NK-92 (cell line): ENCODE measurements around the gene PAPPA.

Source experiments
- DNase-seq: peaks from one replicate; lab custom pipeline; 2025; ENCODE audit not compliant: unreplicated experiment; lab: John Stamatoyannopoulos, UW

Gene PAPPA

DNA sequence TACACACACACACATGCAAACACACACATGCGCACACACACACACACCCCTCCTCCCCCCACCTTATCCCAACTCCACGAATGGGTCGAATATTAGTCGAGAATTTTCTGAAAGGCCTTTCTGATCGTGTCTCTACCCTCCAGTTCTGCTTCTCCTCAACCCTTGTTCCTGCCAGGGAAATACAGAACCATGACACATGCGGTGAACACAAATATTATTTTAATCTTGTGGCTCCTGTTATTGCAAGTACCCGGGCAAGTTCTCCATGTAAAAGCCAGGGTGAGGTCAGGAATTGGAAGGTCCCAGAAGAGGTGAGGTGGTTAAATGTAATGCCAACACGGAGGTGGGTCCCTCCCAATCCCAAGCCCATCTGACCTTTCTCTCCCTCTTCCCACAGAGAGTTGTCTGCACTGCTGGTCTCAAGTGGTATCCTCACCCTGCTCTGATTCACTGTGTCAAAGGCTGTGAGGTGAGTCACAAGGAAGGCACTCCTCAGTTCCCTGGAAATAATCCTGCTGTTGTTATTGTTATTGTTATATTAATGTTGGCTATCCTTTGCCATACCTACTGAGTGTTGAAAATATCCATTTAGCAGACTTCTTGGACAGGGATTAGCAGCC is 223.7 kb downstream of the PAPPA start:
- no peak for DNase-seq

DNA sequence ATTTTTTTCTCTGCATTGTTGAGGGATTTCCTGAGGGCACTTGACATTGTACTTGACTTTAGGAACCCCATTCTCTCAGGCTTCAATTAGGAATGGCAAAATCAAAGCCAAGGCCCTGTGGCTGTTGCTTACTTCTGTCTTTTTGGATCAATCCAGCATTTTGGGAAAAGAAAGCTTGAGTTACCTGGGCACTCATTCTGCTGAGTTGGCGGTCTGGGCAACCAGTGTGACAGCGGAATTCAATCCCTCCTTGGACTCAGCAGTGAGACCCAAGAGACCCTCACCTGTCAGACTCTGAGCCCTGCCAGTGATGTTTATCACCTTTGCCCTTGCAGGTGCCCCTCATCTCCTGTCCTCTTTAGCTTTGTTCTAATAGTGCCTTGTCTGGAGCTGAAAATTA is 225.3 kb downstream of the PAPPA start:
- DNase-seq = no peak

DNA sequence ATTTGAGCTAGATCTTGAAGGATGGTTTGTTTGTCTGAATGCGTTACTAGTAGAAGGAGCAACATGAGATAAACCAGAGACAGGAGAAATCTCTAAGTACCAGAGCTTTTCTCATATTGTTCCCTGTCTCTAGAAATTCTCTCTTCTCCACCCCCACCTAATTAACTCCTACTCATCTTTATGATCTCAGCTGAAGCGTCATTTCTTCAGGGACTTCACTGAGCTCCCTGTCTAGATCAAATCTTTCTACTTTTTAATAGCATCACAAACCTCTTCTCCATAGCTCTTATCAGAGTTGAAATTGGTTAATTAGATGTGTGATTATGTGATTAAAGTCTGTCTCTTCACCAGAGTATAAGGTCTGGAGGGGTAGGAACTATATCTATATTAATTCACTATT is 226.2 kb downstream of the PAPPA start:
- no peak for DNase-seq

GRCh38 chr9:116380496-116380995 is 227.0 kb downstream of the PAPPA start:
- DNase-seq = no peak

GRCh38 chr9:116381350-116381749 is 227.8 kb downstream of the PAPPA start:
- no peak for DNase-seq

- no peak for DNase-seq
Observed at GRCh38 chr9:116382053-116382452, 228.5 kb downstream of the PAPPA start.

DNA sequence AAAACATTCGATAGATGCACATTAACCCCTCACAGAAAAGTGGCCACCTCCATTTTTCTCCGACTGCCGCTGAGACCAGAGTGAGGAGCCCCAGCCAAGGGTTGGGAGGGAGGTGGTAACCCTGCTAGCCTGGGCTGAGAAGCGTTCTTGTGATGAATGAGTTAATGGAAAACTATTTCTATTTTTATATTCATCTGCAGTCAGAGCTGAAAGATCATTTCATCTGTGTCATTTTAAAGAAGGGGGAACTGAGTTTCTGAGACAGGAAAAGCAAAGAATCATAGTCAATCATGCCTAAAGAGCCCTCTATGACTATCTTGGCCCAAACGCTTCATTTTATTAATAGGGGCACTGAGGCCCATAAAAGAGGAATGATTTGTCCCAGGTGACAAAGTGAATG is 229.5 kb downstream of the PAPPA start:
- no peak for DNase-seq

DNA sequence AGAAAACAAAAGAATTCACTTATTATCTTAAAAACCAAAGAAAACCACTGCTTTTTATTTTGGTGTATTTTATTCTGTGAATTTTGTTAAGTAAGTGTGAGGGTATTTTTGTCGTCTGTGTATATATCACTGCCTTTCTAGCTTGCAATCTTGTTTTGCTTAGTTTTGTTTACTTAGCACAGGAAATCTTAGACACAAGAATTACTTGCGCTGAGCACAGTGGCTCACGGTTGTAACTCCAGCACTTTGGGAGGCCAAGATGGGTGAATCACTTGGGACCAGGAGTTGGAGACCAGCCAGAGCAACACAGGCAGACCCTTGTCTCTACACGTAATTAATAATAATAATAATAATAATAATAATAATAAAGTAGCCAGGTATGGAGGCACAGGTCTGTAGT is 230.3 kb downstream of the PAPPA start:
- no peak for DNase-seq

GRCh38 chr9:116387934-116388698 is 234.5 kb downstream of the PAPPA start:
- DNase-seq = no peak

DNA sequence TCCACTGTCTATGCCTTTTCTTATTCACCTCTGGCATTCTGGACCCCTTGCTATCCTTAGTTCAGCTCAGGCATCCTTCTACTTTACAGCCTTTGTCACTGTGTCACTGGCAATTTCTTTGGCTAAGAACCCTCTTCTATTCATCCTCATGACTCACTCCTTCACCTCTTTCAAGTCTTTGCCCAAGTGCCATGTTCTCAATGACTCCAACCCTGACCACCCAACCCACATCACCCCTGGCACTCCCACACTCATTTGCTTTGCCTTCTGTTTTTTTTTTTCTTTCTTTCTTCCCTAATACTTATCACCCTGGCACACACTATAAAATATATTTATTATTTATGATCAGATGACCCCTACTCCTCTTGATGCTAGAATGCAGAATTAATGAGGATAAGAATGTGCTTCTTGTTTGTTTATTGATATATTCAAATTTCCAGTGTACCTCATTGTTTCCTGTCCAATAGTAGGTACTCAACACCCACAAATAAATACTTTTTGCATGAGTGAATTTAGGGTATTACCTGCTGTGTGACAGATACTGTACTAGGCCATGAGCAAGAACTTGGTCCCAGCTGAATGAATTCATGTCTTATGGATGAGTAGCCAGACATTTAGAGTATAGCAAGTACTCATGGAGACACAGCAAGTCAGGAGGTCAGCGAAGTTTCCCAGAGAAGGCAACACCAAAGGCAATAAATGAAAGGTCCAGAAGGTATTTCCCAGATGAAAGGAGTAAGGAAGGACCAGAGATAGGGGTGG is 236.1 kb downstream of the PAPPA start:
- no peak for DNase-seq

- no peak for DNase-seq
Observed at GRCh38 chr9:116390303-116391228, 237.0 kb downstream of the PAPPA start.

- no peak for DNase-seq
Observed at GRCh38 chr9:116391306-116391900, 237.8 kb downstream of the PAPPA start.

DNA sequence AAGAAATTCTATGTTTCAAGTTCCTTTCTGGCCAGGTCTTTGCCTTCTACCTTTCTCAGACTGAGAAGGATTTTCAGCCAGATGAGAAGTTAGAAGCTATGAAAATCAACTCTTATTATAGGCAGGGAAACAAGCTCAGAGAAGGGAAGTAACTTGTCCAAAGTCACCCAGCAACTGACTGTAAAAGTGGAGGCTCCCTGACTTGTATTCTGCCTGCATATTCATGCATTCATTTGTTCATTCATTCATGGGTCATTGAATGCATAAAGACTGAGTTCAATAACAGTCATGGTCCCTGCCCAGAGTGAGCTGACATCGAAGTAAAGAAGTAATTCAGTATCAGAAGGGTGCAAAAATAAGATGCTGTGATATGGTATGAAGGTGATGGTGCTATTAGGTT is 239.6 kb downstream of the PAPPA start:
- no peak for DNase-seq

GRCh38 chr9:116394070-116394469 is 240.5 kb downstream of the PAPPA start:
- no peak for DNase-seq

GRCh38 chr9:116394894-116395698 is 241.5 kb downstream of the PAPPA start:
- no peak for DNase-seq

DNA sequence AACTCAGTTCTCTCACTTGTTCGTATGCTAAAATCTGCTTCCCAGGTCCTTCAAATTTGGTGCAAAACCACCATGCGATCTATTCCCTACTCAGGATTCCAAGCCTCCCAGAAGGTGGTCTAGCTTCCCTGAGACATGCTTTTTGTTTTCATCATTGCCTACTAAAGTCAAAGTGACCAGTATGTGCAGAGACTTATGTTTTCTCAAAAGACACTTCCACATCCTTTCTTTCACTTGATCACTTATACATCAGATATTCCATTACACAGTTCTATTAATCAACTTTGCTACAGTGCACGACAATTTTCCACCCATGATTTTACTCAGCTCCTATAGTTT is 242.1 kb downstream of the PAPPA start:
- no peak for DNase-seq

DNA sequence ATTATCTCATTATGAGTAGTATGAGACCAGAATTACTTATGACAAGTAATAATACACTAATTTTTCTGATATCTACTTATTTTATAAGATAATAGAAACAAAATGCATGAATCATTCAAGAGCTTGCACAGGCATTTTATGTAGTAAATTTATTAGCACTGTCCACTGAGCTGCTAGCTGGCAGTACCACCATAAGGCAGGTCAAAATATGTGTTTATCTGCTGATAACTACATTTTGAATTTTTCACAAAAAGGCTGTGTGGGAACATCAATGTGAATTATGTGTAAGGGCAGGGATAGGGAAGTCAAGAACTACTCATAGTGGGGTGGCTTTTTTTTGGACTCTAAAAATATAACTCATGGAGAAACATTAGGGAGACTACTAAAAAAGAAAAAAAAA is 249.6 kb downstream of the PAPPA start:
- no peak for DNase-seq

GRCh38 chr9:116404228-116404627 is 250.6 kb downstream of the PAPPA start:
- no peak for DNase-seq

GRCh38 chr9:116405321-116405720 is 251.7 kb downstream of the PAPPA start:
- no peak for DNase-seq

GRCh38 chr9:116406469-116406868 is 252.9 kb downstream of the PAPPA start:
- DNase-seq = no peak
